MM.1S (cell line): ENCODE data around the gene KCNMA1.

Experiments
- DNase-seq: peaks from one replicate; pipeline ENCODE4 v3.0.0-alpha.2; 2015
- H2AFZ ChIP-seq: fragments of 300-600 bp; sonication (generic); 2 replicates; pipeline ENCODE4 v1.6.0; 2016; ENCODE audit warnings: antibody characterized with exemption, low read length
- H3F3A ChIP-seq: fragments of 300-600 bp; sonication (generic); 2 replicates; pipeline ENCODE4 v1.6.1; 2016; ENCODE audit warnings: mild to moderate bottlenecking, antibody characterized with exemption, low read length, moderate library complexity, mixed read lengths; ENCODE audit not compliant: insufficient read depth
- H3K27ac ChIP-seq: fragments of 300-600 bp; sonication (generic); 2 replicates; pipeline ENCODE4 v1.5.1; 2016; ENCODE audit warnings: mild to moderate bottlenecking, low read length
- H3K27me3 ChIP-seq: fragments of 300-600 bp; sonication (generic); replicated peaks from 2 replicates; pipeline ENCODE4 v1.6.0; 2016; ENCODE audit warnings: low read length; ENCODE audit not compliant: insufficient read depth
- H3K36me3 ChIP-seq: fragments of 300-600 bp; sonication (generic); replicated peaks from 2 replicates; pipeline ENCODE4 v1.6.1; 2016; ENCODE audit warnings: mild to moderate bottlenecking, low read length, mixed read lengths; ENCODE audit not compliant: insufficient read depth
- H3K4me1 ChIP-seq: fragments of 300-600 bp; sonication (generic); 2 replicates; pipeline ENCODE4 v1.6.1; 2016; ENCODE audit warnings: low read length, mixed read lengths
- H3K4me2 ChIP-seq: fragments of 300-600 bp; sonication (generic); 2 replicates; pipeline ENCODE4 v1.6.0; 2016; ENCODE audit warnings: low read depth, low read length
- H3K4me3 ChIP-seq: fragments of 300-600 bp; sonication (generic); 2 replicates; pipeline ENCODE4 v1.5.1; 2016; ENCODE audit warnings: low read length, mixed read lengths
- H3K79me2 ChIP-seq: fragments of 300-600 bp; sonication (generic); 2 replicates; pipeline ENCODE4 v1.6.1; 2016; ENCODE audit warnings: mixed run types, low read length, mixed read lengths
- H3K9ac ChIP-seq: fragments of 300-600 bp; sonication (generic); 2 replicates; pipeline ENCODE4 v1.6.1; 2016; ENCODE audit warnings: low read length, mixed read lengths
- H3K9me2 ChIP-seq: fragments of 300-600 bp; sonication (generic); replicated peaks from 2 replicates; pipeline ENCODE4 v1.6.1; 2016; ENCODE audit warnings: mild to moderate bottlenecking, low read length, mixed read lengths; ENCODE audit not compliant: insufficient read depth
- H3K9me3 ChIP-seq: fragments of 300-600 bp; sonication (generic); replicated peaks from 2 replicates; pipeline ENCODE4 v1.6.1; 2016; ENCODE audit warnings: mild to moderate bottlenecking, low read length, mixed read lengths; ENCODE audit not compliant: insufficient read depth
- H4K20me1 ChIP-seq: fragments of 300-600 bp; sonication (generic); 2 replicates; pipeline ENCODE4 v1.6.1; 2016; ENCODE audit warnings: mild to moderate bottlenecking, low read length, moderate library complexity, mixed read lengths; ENCODE audit not compliant: insufficient read depth
- CTCF ChIP-seq: fragments of 300-600 bp; sonication (generic); IDR thresholded peaks from 2 replicates; pipeline ENCODE4 v1.5.1; 2016; ENCODE audit warnings: antibody characterized with exemption, low read length, mixed read lengths
- EZH2 ChIP-seq: fragments of 300-600 bp; sonication (generic); optimal IDR thresholded peaks from 2 replicates; pipeline ENCODE3; 2017; ENCODE audit warnings: low read depth, mild to moderate bottlenecking, antibody characterized with exemption, low read length, mixed read lengths
- EZH2phosphoT487 ChIP-seq: fragments of 300-600 bp; sonication (generic); IDR thresholded peaks from 2 replicates; pipeline ENCODE4 v1.6.1; 2018; ENCODE audit warnings: antibody characterized with exemption, low read length

Gene KCNMA1

GRCh38 chr10:77188521-77188920, 449.1 kb downstream of the KCNMA1 start:
- DNase-seq, result no peak
- Histone ChIP-seq H4K20me1 (no peaks in the 10 kb centered on the region), H3K79me2 (no peaks in the 10 kb centered on the region), H3K27me3 (no peaks in the 10 kb centered on the region), H3K9ac (no peak overlapping the region), H2AFZ (no peak overlapping the region), H3K27ac (no peak overlapping the region), H3K4me2 (no peak overlapping the region), H3K9me3 (no peaks in the 10 kb centered on the region), H3K36me3 (no peaks in the 10 kb centered on the region), H3K4me1 (no peaks in the 10 kb centered on the region), H3K9me2 (no peaks in the 10 kb centered on the region), H3K4me3 (no peak overlapping the region), H3F3A (no peaks in the 10 kb centered on the region)
- no peak for TF ChIP-seq EZH2phosphoT487
- no peak for TF ChIP-seq EZH2
- TF ChIP-seq CTCF, result no peak

GRCh38 chr10:77188000-77188395, 449.6 kb downstream of the KCNMA1 start:
- H3K4me3 ChIP-seq, result no peak overlapping the region
- no peak overlapping the region for H3K9ac ChIP-seq
- no peaks in the 10 kb centered on the region for H3K4me1 ChIP-seq
- H4K20me1 ChIP-seq, result no peaks in the 10 kb centered on the region
- H3K4me2 ChIP-seq, result no peak overlapping the region
- H3K9me3 ChIP-seq, result no peaks in the 10 kb centered on the region
- no peak overlapping the region for H3K27ac ChIP-seq
- no peaks in the 10 kb centered on the region for H3F3A ChIP-seq
- no peaks in the 10 kb centered on the region for H3K79me2 ChIP-seq
- DNase-seq, result no peak
- H3K9me2 ChIP-seq, result no peaks in the 10 kb centered on the region
- H3K27me3 ChIP-seq, result no peaks in the 10 kb centered on the region
- H3K36me3 ChIP-seq, result no peaks in the 10 kb centered on the region
- TF ChIP-seq EZH2phosphoT487 (no peak), EZH2 (no peak), CTCF (no peak)
- H2AFZ ChIP-seq, result no peak overlapping the region

GRCh38 chr10:77187376-77187999, 450.1 kb downstream of the KCNMA1 start:
- Histone ChIP-seq H2AFZ (no peak overlapping the region), H3K27ac (no peak overlapping the region), H3K9me2 (no peaks in the 10 kb centered on the region), H3F3A (no peaks in the 10 kb centered on the region), H3K27me3 (no peaks in the 10 kb centered on the region), H3K9me3 (no peaks in the 10 kb centered on the region), H3K79me2 (no peaks in the 10 kb centered on the region), H3K4me1 (no peaks in the 10 kb centered on the region), H3K4me2 (no peak overlapping the region), H3K36me3 (no peaks in the 10 kb centered on the region), H3K4me3 (no peak overlapping the region), H4K20me1 (no peaks in the 10 kb centered on the region), H3K9ac (no peak overlapping the region)
- DNase-seq, result no peak
- TF ChIP-seq EZH2phosphoT487 (no peak), EZH2 (no peak)

- Histone ChIP-seq H3K27me3 (no peaks in the 10 kb centered on the region), H3K9me2 (no peaks in the 10 kb centered on the region), H3K9me3 (no peaks in the 10 kb centered on the region), H3K36me3 (no peaks in the 10 kb centered on the region), H3K27ac (no peak overlapping the region), H2AFZ (no peak overlapping the region), H3K4me1 (no peaks in the 10 kb centered on the region), H3K4me3 (no peak overlapping the region), H4K20me1 (no peaks in the 10 kb centered on the region), H3K9ac (no peak overlapping the region), H3K4me2 (no peak overlapping the region), H3K79me2 (no peaks in the 10 kb centered on the region), H3F3A (no peaks in the 10 kb centered on the region)
- DNase-seq, result no peak
- TF ChIP-seq EZH2phosphoT487, result no peak
- no peak for TF ChIP-seq EZH2
- TF ChIP-seq CTCF, result no peak
Observed at GRCh38 chr10:77186936-77187335, 450.7 kb downstream of the KCNMA1 start.
